C4-2B (cell line): Measurements from ENCODE around the gene IFNA13.

Experiments
- H3K27ac ChIP-seq: fragments of 450-650 bp; 2 replicates; pipeline ENCODE4 v1.5.1; 2017
- ZFX ChIP-seq: fragments of 450-650 bp; IDR thresholded peaks from 2 replicates; pipeline ENCODE4 v1.6.1; 2017
- TF ChIP-seq, protein P1 (sequence below): fragments of 450-650 bp; conservative IDR thresholded peaks from 2 replicates; pipeline ENCODE4 v1.5.1; 2017; ENCODE audit warnings: mild to moderate bottlenecking

The IFNA13 gene

DNA sequence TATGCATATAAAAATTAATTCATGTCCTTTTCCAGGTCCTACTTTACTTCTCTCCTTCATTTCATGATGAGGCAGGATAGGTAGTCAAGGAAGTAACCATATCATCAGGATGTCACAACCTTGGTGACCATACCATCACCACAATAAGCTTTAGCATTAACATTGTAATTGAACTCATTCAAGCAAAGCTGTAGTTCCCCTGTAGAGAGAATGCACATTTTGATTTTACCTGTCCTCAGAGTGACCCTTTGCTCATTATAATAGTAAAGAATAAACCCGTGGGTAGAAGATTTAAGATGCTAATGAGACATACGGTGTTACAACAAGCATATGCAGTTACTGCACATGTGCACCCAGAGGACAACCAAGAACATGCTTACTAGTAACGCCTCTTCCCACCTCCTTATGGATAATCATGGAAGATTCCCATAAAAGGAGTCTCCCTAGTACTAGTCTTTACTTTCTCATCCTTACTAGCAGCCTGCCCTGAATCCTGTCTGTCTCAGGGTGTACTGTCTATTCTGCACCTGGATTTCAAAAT lies 19.4 kb downstream of the IFNA13 start:
- TF ChIP-seq ZFX: no peak
- TF ChIP-seq, protein P1, sequence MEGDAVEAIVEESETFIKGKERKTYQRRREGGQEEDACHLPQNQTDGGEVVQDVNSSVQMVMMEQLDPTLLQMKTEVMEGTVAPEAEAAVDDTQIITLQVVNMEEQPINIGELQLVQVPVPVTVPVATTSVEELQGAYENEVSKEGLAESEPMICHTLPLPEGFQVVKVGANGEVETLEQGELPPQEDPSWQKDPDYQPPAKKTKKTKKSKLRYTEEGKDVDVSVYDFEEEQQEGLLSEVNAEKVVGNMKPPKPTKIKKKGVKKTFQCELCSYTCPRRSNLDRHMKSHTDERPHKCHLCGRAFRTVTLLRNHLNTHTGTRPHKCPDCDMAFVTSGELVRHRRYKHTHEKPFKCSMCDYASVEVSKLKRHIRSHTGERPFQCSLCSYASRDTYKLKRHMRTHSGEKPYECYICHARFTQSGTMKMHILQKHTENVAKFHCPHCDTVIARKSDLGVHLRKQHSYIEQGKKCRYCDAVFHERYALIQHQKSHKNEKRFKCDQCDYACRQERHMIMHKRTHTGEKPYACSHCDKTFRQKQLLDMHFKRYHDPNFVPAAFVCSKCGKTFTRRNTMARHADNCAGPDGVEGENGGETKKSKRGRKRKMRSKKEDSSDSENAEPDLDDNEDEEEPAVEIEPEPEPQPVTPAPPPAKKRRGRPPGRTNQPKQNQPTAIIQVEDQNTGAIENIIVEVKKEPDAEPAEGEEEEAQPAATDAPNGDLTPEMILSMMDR: no peak
- no peak overlapping the region for H3K27ac ChIP-seq

DNA sequence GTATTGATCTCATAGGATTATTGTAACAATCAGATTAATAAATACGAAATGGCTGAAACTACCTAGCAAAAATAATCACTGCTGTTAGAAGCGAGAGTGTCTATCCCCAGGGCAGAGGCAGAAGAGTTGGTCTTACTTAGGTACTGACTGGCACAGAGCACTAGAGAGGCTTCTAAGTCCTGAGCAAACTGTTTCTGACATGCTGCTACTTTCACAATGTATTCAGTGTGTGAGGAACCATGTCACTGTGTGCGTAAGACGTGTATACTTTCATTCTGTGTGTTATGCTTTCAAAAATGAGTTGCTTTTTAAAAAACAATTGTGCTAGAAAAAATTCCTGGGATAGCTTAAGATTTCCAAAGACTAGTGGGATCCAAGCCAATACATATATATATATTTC lies 27.1 kb downstream of the IFNA13 start:
- TF ChIP-seq, protein P1: no peak
- no peak for TF ChIP-seq ZFX
- no peak overlapping the region for H3K27ac ChIP-seq

DNA sequence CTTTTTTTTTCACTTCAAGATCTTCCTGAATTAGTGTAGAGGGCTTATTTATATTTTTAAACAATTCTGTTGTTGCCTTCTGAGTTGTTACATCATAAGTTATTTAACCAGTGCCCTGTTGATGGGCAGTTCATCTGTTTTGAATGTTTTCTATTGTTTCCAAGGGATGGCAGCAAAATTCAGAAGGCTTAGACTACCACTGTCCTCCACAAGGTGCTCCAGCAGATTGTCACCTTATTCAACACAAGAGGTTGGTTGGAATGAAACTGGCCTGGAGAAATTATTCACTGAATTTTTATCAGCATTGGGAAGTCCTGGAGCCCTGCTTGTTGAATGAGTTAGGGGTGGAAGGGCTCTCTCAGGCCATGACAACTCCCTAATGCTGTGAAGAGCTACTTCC lies 31.4 kb downstream of the IFNA13 start:
- no peak overlapping the region for H3K27ac ChIP-seq
- no peak for TF ChIP-seq ZFX
- TF ChIP-seq, protein P1: no peak

DNA sequence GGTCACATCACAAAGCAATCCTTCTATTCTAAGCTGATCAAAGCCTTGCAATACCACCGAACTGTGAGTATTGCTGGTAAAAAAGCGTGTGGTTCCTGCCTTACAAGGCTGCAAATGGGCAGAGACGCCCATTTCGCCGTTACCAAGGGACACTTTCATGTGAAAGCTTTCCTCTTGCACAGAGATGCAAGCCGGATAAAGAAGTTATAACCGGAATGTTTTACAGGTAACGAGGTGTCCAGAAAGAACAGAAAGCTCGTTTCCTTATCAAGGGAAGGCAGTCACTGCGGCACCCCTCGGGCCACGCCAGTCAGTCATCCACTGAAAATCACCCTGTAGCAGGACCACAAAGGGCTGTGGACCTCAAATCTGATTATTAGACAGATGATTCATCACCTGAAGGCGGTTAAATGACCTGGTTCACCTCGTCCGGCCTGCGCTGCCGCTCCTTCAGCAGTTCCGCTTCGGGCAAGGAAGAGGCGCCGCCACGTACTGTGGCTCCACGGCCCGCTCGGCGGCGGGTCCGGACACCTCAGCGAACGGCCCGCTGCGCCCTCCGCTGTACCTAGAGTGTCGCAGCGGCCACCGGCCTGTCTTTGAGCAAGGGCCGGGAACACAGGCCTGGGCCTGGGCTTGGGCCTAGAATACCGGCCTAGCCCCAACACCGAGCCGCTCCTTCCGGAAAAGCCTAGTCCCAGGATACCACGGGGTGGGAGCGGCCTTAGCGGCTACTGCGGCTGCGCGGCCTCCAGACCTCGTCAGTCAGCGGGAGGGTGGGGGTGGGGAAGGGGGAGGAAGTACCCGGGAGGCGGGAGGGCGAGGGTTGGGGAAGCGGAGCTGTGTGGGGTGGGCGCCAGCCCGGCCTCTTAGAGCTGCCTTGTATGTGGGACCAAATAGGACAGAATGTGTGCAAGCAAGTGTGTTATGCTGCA lies 32.9 kb downstream of the IFNA13 start, which contains the start of gene KLHL9:
TSS of gene KLHL9 (minus strand) at position 704 of the 932 bp plus-strand sequence. CDS start at position 159, 545 bp downstream.
- H3K27ac ChIP-seq: peak within 1 kb of the TSS; percentile 98
- TF ChIP-seq, protein P1: no peak
- TF ChIP-seq ZFX: peak; percentile 100

DNA sequence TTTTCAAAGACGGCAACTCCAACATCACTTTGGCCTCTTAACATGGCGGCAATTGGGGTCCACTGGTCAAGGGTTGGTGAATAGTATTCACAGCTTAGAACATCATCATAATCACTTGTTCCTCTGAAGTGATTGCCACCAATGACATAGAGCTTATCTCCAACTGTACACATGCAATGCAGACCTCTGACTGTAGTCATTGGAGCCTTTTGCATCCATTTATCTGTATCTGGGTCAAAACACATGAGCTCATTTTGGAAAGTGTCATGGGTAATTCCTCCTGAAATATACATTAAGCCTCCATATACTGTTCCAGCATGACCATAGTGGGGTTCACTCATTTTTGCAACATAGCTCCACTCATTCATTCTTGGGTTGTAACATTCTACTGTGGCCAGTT lies 34.6 kb downstream of the IFNA13 start:
- TF ChIP-seq, protein P1: no peak
- no peak overlapping the region for H3K27ac ChIP-seq

DNA sequence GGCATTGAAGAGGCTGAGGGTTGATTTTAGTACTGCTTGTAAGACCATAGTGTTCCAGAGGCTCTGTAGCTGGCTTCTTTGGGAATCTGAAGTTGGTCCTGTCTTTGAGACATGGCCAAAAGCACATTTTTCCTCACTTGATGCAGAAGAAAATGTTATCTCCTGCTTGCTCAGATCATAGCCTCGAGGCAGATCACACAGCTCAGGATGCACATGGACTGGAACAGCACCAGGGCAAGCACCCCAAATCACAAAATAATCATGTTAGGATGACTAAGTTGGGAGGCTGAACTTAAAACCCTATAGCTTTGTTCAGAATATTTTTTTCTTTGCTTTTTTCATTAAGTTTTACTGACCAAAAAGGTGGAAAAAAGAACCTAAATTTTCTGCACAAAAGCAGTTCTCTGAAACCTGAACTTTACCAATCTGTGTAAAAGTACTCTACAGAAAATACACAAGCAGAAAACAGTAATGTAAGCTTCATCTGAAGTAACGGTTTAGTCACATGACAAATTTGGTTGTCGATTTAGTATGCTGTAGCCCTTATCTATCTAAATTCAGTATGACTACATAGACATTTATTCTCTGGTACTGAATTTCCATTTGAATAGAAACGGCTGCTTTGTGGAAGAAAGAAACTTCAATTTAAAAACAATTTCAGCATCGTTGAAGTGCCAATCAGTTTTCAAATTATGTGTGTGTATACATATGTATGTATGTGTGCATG lies 36.0 kb downstream of the IFNA13 start:
- TF ChIP-seq, protein P1: no peak
- no peak for TF ChIP-seq ZFX

More for the DNA sequence above, 36.0 kb downstream of the IFNA13 start:
- no peak overlapping the region for H3K27ac ChIP-seq
